ENCODE data around the gene HDAC4. TPM values are rescaled to one million over a fixed set of nuclear protein-coding genes. Genes with fewer than 3 reads are reported as not detected.

Gene HDAC4
- total RNA-seq, 1 donor from 2014 or later = 39.0 TPM

GRCh38 chr2:239077260-239077659, 323.6 kb downstream of the HDAC4 start:
- Mint-ChIP-seq H3K27me3 (no peaks in the 10 kb centered on the region), H3K27ac (no peak overlapping the region), H3K4me3 (no peak overlapping the region), H3K36me3 (peaks cover 6% of the 10 kb centered on the region), H3K9me3 (no peaks in the 10 kb centered on the region), H3K4me1 (ENCODE audit: unreplicated experiment) (peaks cover 11% of the 10 kb centered on the region)
- DNase-seq (ENCODE audit: extremely low spot score, unreplicated experiment) = no peak
- TF ChIP-seq CTCF (conservative IDR thresholded peaks at IDR 0.05) = no peak

- Mint-ChIP-seq H3K27me3 (no peaks in the 10 kb centered on the region), H3K4me3 (no peak overlapping the region), H3K9me3 (no peaks in the 10 kb centered on the region), H3K27ac (no peak overlapping the region), H3K36me3 (peaks cover 15% of the 10 kb centered on the region), H3K4me1 (ENCODE audit: unreplicated experiment) (peaks cover 11% of the 10 kb centered on the region)
- no peak for DNase-seq (ENCODE audit: extremely low spot score, unreplicated experiment)
- TF ChIP-seq CTCF (conservative IDR thresholded peaks at IDR 0.05) = no peak
Measured at GRCh38 chr2:239075918-239076758, 324.7 kb downstream of the HDAC4 start.

GRCh38 chr2:239073745-239074530, 326.9 kb downstream of the HDAC4 start:
- H3K27me3 Mint-ChIP-seq = no peaks in the 10 kb centered on the region
- peaks cover 15% of the 10 kb centered on the region for H3K36me3 Mint-ChIP-seq
- no peaks in the 10 kb centered on the region for H3K9me3 Mint-ChIP-seq
- H3K4me1 Mint-ChIP-seq (ENCODE audit: unreplicated experiment) = peaks cover 7% of the 10 kb centered on the region
- H3K4me3 Mint-ChIP-seq = no peak overlapping the region
- no peak for DNase-seq (ENCODE audit: extremely low spot score, unreplicated experiment)
- no peak overlapping the region for H3K27ac Mint-ChIP-seq
- TF ChIP-seq CTCF (conservative IDR thresholded peaks at IDR 0.05) = no peak

GRCh38 chr2:239073270-239073669, 327.6 kb downstream of the HDAC4 start:
- H3K9me3 Mint-ChIP-seq = no peaks in the 10 kb centered on the region
- peaks cover 5% of the 10 kb centered on the region for H3K4me1 Mint-ChIP-seq (ENCODE audit: unreplicated experiment)
- TF ChIP-seq CTCF (conservative IDR thresholded peaks at IDR 0.05) = no peak
- H3K27me3 Mint-ChIP-seq = no peaks in the 10 kb centered on the region
- no peak for DNase-seq (ENCODE audit: extremely low spot score, unreplicated experiment)
- H3K4me3 Mint-ChIP-seq = no peak overlapping the region
- H3K27ac Mint-ChIP-seq = no peak overlapping the region
- peaks cover 15% of the 10 kb centered on the region for H3K36me3 Mint-ChIP-seq

GRCh38 chr2:239072786-239073185, 328.0 kb downstream of the HDAC4 start:
- H3K36me3 Mint-ChIP-seq = peaks cover 15% of the 10 kb centered on the region
- H3K9me3 Mint-ChIP-seq = no peaks in the 10 kb centered on the region
- no peak for TF ChIP-seq CTCF (conservative IDR thresholded peaks at IDR 0.05)
- no peak overlapping the region for H3K27ac Mint-ChIP-seq
- peaks cover 5% of the 10 kb centered on the region for H3K4me1 Mint-ChIP-seq (ENCODE audit: unreplicated experiment)
- H3K27me3 Mint-ChIP-seq = no peaks in the 10 kb centered on the region
- DNase-seq (ENCODE audit: extremely low spot score, unreplicated experiment) = no peak
- no peak overlapping the region for H3K4me3 Mint-ChIP-seq

Measured in type B pancreatic cell (in vitro differentiated cells).